Measurements from ENCODE around the gene LPCAT1.
A peak's percentile ranks its signal among the peaks of the same experiment; 100 is the strongest.
"Not testable (repeated sequence)": the region's sequence is repeated elsewhere in the genome, so short reads cannot be mapped to it uniquely, and the experiment has no call there.

The LPCAT1 gene

GRCh38 chr5:1506242-1507013 lies 17.3 kb downstream of the LPCAT1 start:
- Histone ChIP-seq H3K9ac (ENCODE audit: insufficient read length) (no peak overlapping the region), H3K36me3 (ENCODE audit: insufficient read depth, low read length) (no peaks in the 10 kb centered on the region; the same call in 1 of the 2 replicates)
- TF ChIP-seq EZH2 (IDR thresholded peaks at IDR 0.05) (no peak), POLR2AphosphoS5 (IDR thresholded peaks at IDR 0.05; ENCODE audit: borderline replicate concordance, low read depth, low read length) (no peak), FOXP2 (optimal IDR thresholded peaks at IDR 0.05; ENCODE audit: control extremely low read depth, extremely low read length, insufficient read depth) (no peak)

GRCh38 chr5:1505506-1506241 lies 18.1 kb downstream of the LPCAT1 start:
- H3K9ac ChIP-seq (ENCODE audit: insufficient read length) = no peak overlapping the region
- no peaks in the 10 kb centered on the region for H3K9me3 ChIP-seq (ENCODE audit: low read depth, low read length)
- no peak overlapping the region for H3K27ac ChIP-seq
- H3K4me3 ChIP-seq = peak overlapping the region; percentile 53
- TF ChIP-seq FOXP2 (optimal IDR thresholded peaks at IDR 0.05; ENCODE audit: control extremely low read depth, extremely low read length, insufficient read depth) = no peak
- TF ChIP-seq POLR2AphosphoS5 (IDR thresholded peaks at IDR 0.05; ENCODE audit: borderline replicate concordance, low read depth, low read length) = no peak
- no peak for TF ChIP-seq EZH2 (IDR thresholded peaks at IDR 0.05)
- H3K36me3 ChIP-seq (ENCODE audit: insufficient read depth, low read length) = no peaks in the 10 kb centered on the region
- no peak for DNase-seq (ENCODE audit: low read depth, low spot score)

More at GRCh38 chr5:1506242-1507013, 17.3 kb downstream of the LPCAT1 start:
- Histone ChIP-seq H3K9me3 (ENCODE audit: low read depth, low read length) (no peaks in the 10 kb centered on the region), H3K4me3 (peak overlapping the region; percentile 53), H3K27ac (no peak overlapping the region; the same call in 1 of the 2 replicates)
- DNase-seq (ENCODE audit: low read depth, low spot score) = no peak

DNA sequence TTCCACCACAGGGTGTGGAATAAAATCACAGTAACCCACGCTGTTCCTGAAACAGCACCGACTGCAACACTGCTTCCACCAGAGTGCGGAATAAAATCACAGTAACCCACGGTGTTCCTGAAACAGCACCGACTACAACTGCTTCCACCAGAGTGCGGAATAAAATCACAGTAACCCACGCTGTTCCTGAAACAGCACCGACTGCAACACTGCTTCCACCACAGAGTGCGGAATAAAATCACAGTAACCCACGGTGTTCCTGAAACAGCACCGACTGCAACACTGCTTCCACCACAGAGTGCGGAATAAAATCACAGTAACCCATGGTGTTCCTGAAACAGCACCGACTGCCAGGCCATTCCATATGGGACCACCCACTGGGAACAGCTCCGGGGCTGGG lies 18.7 kb downstream of the LPCAT1 start:
- not testable (repeated sequence) for H3K36me3 ChIP-seq (ENCODE audit: insufficient read depth, low read length); H3K4me3 ChIP-seq; H3K9ac ChIP-seq (ENCODE audit: insufficient read length)

DNA sequence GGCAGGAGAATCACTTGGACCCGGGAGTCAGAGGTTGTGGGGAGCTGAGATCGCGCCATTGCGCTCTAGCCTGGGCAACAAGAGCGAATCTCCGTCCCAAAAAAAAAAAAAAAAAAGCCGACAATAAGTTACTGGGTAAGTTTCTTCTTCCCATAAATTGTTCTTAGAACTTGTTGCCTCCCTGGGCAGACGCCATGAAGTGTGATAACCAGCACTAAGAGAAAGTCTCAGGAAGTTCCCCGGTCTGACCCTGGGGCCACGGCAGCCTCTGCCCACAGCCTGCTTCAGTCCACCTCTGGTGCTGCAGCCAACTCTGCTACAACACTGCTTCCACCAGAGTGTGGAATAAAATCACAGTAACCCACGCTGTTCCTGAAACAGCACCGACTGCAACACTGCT lies 19.1 kb downstream of the LPCAT1 start:
- Histone ChIP-seq H3K36me3 (ENCODE audit: insufficient read depth, low read length) (no peaks in the 10 kb centered on the region), H3K27ac (no peak overlapping the region), H3K9me3 (ENCODE audit: low read depth, low read length) (no peaks in the 10 kb centered on the region), H3K4me3 (no peak overlapping the region), H3K9ac (ENCODE audit: insufficient read length) (no peak overlapping the region)
- TF ChIP-seq POLR2AphosphoS5 (IDR thresholded peaks at IDR 0.05; ENCODE audit: borderline replicate concordance, low read depth, low read length) (no peak), FOXP2 (optimal IDR thresholded peaks at IDR 0.05; ENCODE audit: control extremely low read depth, extremely low read length, insufficient read depth) (no peak), EZH2 (IDR thresholded peaks at IDR 0.05) (no peak)
- DNase-seq (ENCODE audit: low read depth, low spot score) = no peak

More for the DNA sequence above, 18.7 kb downstream of the LPCAT1 start:
- H3K9me3 ChIP-seq (ENCODE audit: low read depth, low read length); DNase-seq (ENCODE audit: low read depth, low spot score); H3K27ac ChIP-seq: not testable (repeated sequence)

GRCh38 chr5:1504069-1504595 lies 19.6 kb downstream of the LPCAT1 start:
- no peak for DNase-seq (ENCODE audit: low read depth, low spot score)
- Histone ChIP-seq H3K4me3 (no peak overlapping the region), H3K9ac (ENCODE audit: insufficient read length) (no peak overlapping the region), H3K36me3 (ENCODE audit: insufficient read depth, low read length) (no peaks in the 10 kb centered on the region), H3K9me3 (ENCODE audit: low read depth, low read length) (no peaks in the 10 kb centered on the region), H3K27ac (no peak overlapping the region)
- TF ChIP-seq EZH2 (IDR thresholded peaks at IDR 0.05) (no peak), FOXP2 (optimal IDR thresholded peaks at IDR 0.05; ENCODE audit: control extremely low read depth, extremely low read length, insufficient read depth) (no peak), POLR2AphosphoS5 (IDR thresholded peaks at IDR 0.05; ENCODE audit: borderline replicate concordance, low read depth, low read length) (no peak)

GRCh38 chr5:1503241-1504068 lies 20.3 kb downstream of the LPCAT1 start:
- Histone ChIP-seq H3K9me3 (ENCODE audit: low read depth, low read length) (no peaks in the 10 kb centered on the region), H3K9ac (ENCODE audit: insufficient read length) (no peak overlapping the region), H3K27ac (no peak overlapping the region), H3K4me3 (no peak overlapping the region), H3K36me3 (ENCODE audit: insufficient read depth, low read length) (no peaks in the 10 kb centered on the region)
- TF ChIP-seq FOXP2 (optimal IDR thresholded peaks at IDR 0.05; ENCODE audit: control extremely low read depth, extremely low read length, insufficient read depth) = no peak
- no peak for TF ChIP-seq EZH2 (IDR thresholded peaks at IDR 0.05)
- TF ChIP-seq POLR2AphosphoS5 (IDR thresholded peaks at IDR 0.05; ENCODE audit: borderline replicate concordance, low read depth, low read length) = no peak
- no peak for DNase-seq (ENCODE audit: low read depth, low spot score)

GRCh38 chr5:1502737-1503120 lies 21.0 kb downstream of the LPCAT1 start:
- Histone ChIP-seq H3K4me3 (no peak overlapping the region), H3K9me3 (ENCODE audit: low read depth, low read length) (no peaks in the 10 kb centered on the region), H3K27ac (no peak overlapping the region), H3K9ac (ENCODE audit: insufficient read length) (no peak overlapping the region), H3K36me3 (ENCODE audit: insufficient read depth, low read length) (no peaks in the 10 kb centered on the region)
- no peak for TF ChIP-seq POLR2AphosphoS5 (IDR thresholded peaks at IDR 0.05; ENCODE audit: borderline replicate concordance, low read depth, low read length)
- TF ChIP-seq EZH2 (IDR thresholded peaks at IDR 0.05) = no peak
- TF ChIP-seq FOXP2 (optimal IDR thresholded peaks at IDR 0.05; ENCODE audit: control extremely low read depth, extremely low read length, insufficient read depth) = no peak
- DNase-seq (ENCODE audit: low read depth, low spot score) = no peak

Measured in SK-N-MC (cell line).